Liver (tissue), 2 donors: ENCODE data around the gene NAP1L1.

ENCODE experiments used
- YY1 ChIP-seq: IDR thresholded peaks from 2 replicates; pipeline ENCODE4 v1.6.1; 2016; ENCODE audit warnings: antibody characterized with exemption, mild to moderate bottlenecking
- TF ChIP-seq, protein P1 (sequence below): fragments of 150-350 bp; IDR thresholded peaks from 2 replicates; pipeline ENCODE4 v1.5.1; 2017; ENCODE audit warnings: improper control_type of control experiment, low read depth, low read length; ENCODE audit not compliant: missing input control
- TF ChIP-seq, protein P2 (sequence below): IDR thresholded peaks from 2 replicates; pipeline ENCODE4 v1.6.1; 2016; ENCODE audit warnings: antibody characterized with exemption
- donor health status: healthy.

DNA sequence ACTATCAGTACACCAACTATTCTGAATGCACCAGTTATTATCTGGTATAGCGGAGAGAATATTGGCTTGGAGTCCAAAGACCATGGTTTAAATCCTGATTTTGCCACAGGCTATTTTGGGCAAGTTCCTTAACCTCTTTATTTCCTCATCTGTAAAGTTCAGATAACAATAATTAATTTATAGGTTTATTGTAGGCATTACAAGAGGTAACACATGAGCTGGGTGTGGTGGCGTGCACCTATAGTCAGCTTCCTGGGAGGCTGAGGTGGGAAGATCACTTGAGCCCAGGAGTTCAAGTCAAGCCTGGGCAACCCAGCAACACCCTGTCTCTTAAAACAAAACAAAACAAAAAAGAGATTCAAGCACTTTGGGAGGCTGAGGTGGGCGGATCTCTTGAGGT is 76.1 kb downstream of the NAP1L1 start:
- no peak for TF ChIP-seq YY1
- TF ChIP-seq, protein P1, sequence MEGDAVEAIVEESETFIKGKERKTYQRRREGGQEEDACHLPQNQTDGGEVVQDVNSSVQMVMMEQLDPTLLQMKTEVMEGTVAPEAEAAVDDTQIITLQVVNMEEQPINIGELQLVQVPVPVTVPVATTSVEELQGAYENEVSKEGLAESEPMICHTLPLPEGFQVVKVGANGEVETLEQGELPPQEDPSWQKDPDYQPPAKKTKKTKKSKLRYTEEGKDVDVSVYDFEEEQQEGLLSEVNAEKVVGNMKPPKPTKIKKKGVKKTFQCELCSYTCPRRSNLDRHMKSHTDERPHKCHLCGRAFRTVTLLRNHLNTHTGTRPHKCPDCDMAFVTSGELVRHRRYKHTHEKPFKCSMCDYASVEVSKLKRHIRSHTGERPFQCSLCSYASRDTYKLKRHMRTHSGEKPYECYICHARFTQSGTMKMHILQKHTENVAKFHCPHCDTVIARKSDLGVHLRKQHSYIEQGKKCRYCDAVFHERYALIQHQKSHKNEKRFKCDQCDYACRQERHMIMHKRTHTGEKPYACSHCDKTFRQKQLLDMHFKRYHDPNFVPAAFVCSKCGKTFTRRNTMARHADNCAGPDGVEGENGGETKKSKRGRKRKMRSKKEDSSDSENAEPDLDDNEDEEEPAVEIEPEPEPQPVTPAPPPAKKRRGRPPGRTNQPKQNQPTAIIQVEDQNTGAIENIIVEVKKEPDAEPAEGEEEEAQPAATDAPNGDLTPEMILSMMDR: no peak
- TF ChIP-seq, protein P2, sequence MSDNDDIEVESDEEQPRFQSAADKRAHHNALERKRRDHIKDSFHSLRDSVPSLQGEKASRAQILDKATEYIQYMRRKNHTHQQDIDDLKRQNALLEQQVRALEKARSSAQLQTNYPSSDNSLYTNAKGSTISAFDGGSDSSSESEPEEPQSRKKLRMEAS: no peak
